Adrenal gland (tissue), 5 donors: ENCODE data around the gene ZNF511.

Experiments
- POLR2A ChIP-seq, 2 donors: fragments of 450-650 bp; IDR thresholded peaks; one replicate each; pipeline ENCODE4 v1.6.1; 2017; ENCODE audit warnings: antibody characterized with exemption in 2 of 2, mild to moderate bottlenecking in 2 of 2, moderate library complexity in 1 of 2
- TF ChIP-seq, protein P1 (sequence below), 6 experiments: fragments of 450-650 bp in 4 of 6; fragments of 200-600 bp in 2 of 6; sonication (generic) in 1 of 6; IDR thresholded peaks; 1 replicate in 5 of 6; 2 replicates in 1 of 6; pipeline versions ENCODE4 v1.5.1 to v1.8.0; 2016 to 2021; ENCODE audit warnings: antibody characterized with exemption in 6 of 6, mild to moderate bottlenecking in 2 of 6, moderate library complexity in 1 of 6
- donor health status: DM: no; HTN: no; CAD: no.

DNA sequence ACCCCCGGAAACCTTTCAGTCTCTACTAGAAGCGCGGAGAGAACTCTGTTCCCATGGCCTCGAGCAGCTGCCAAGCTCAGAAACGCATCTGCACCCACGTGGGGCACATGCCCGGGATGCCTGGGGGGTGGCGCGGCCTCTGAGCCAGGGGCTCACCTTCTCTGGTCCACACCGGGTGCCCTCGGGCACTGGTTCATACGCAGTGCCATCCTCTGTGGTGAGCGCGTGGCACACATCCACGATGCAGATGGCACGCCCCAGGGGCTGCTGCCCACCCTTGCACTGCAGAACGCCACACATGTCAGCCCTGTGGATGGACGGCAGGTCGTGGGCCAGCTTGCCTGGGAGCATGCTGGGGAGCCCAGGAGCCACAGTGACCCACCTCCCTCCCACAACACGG lies 38.5 kb upstream of the ZNF511 start:
- TF ChIP-seq, protein P1, sequence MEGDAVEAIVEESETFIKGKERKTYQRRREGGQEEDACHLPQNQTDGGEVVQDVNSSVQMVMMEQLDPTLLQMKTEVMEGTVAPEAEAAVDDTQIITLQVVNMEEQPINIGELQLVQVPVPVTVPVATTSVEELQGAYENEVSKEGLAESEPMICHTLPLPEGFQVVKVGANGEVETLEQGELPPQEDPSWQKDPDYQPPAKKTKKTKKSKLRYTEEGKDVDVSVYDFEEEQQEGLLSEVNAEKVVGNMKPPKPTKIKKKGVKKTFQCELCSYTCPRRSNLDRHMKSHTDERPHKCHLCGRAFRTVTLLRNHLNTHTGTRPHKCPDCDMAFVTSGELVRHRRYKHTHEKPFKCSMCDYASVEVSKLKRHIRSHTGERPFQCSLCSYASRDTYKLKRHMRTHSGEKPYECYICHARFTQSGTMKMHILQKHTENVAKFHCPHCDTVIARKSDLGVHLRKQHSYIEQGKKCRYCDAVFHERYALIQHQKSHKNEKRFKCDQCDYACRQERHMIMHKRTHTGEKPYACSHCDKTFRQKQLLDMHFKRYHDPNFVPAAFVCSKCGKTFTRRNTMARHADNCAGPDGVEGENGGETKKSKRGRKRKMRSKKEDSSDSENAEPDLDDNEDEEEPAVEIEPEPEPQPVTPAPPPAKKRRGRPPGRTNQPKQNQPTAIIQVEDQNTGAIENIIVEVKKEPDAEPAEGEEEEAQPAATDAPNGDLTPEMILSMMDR (IDR thresholded peaks at IDR 0.05) = no peak
- no peak for TF ChIP-seq POLR2A (IDR thresholded peaks at IDR 0.05)
